RKO (cell line): ENCODE measurements around the gene VPS35L.

ENCODE experiments used
- DNase-seq: peaks from one replicate; pipeline ENCODE4 v3.0.0-alpha.2; 2016; ENCODE audit warnings: low spot score

VPS35L gene

GRCh38 chr16:19748389-19749168 lies 193.1 kb downstream of the VPS35L start:
- DNase-seq, result no peak

DNA sequence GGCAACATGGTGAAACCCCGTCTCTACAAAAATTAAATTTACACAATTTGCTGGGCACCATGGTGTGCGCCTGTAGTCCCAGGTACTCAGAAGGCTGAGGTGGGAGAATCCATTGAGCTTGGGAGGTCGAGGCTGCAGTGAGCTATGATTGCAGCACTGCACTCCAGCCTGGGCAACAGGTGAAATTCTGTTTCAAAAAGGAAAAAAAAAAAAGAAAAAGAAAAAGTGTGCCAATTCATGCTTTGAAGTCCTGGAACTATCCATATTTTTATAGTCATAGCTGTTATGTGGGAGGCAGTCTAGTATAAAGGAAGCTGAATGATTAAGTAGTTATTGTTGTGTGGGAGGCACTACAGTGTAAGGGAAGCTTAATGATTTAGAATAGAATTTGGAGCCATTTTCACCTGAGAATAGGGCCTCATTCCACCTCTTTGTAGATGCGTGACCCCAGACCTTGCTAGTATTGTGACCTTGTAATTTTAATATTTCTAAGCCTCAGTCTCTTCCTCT lies 194.1 kb downstream of the VPS35L start:
- DNase-seq, result no peak
